HL-60 (cell line): ENCODE data around the gene IFI27.

ENCODE experiments used
- CTCF ChIP-seq: IDR thresholded peaks from one replicate; pipeline ENCODE4 v1.5.1; 2011; ENCODE audit warnings: low read length, control low read depth, inconsistent platforms; ENCODE audit not compliant: insufficient read depth
- GABPA ChIP-seq: IDR thresholded peaks from 2 replicates; pipeline ENCODE4 v1.6.1; 2012; ENCODE audit warnings: low read depth
- POLR2AphosphoS5 ChIP-seq: IDR thresholded peaks from 2 replicates; pipeline ENCODE4 v1.6.1; 2012; ENCODE audit warnings: low read depth
- REST ChIP-seq: IDR thresholded peaks from 2 replicates; pipeline ENCODE4 v1.6.1; 2012; ENCODE audit warnings: low read depth; ENCODE audit not compliant: insufficient replicate concordance
- SPI1 ChIP-seq: IDR thresholded peaks from 2 replicates; pipeline ENCODE4 v1.6.1; 2012; ENCODE audit warnings: low read depth, mild to moderate bottlenecking, borderline replicate concordance

- TF ChIP-seq REST (no peak), CTCF (no peak), POLR2AphosphoS5 (no peak), GABPA (no peak), SPI1 (no peak)
Observed at GRCh38 chr14:94115058-94115591, 4.6 kb downstream of the IFI27 start.
